ENCODE results near the gene PARVA.

The PARVA gene

DNA sequence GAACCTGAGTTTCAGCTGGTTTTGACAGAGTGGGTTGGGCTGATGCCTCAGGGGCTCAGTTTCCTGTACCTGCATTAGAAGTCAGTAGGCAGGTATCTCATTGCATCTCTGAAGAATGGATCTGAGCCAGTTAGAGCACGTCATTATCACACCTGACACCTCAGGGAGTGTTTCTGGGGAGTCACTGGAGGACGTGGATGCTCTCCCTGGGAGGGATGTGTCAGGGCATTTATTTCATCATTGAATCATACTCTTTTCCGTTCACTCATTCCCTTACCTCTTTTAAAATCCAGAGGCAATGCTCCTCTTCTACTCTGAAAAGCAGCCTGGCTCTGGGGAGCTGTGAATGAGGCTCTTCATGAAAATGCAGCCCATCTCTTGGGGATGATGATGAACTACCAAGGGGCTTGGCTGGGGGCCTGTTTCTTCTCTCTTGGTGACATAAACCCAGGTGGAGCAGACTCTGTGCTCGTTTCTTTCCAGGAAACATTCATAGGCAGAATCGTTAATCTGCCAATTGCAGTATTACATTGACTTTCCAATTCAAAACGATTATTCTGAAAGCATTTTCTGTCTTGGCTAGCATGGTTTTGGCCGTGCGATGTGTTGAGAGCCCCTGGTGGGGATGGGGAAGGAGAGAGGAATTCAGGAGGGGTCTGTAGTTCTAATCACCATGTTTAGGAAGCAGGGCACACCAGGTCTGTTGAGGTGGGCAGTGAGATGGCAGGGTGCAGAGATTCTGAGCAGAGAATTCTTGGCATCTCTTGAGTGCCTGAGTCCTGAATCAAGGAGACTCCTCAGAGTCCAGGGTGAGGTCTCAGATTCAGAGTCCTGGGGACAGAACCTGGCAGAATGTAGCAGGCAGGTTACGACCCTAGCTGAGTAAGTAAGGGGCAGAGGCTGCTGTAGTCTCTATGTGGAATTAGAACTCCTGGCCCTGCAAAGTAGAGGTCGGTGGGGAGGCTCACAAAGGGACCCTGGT is 12.6 kb downstream of the PARVA start:
- Histone ChIP-seq H3K36me3 (ENCODE audit: control insufficient read depth in 5 of 5, insufficient read depth in 5 of 5, low read length in 5 of 5) (peaks cover 0 to 3% (median 0%) of the 10 kb centered on the region in 5 donors), H3K27ac (ENCODE audit: low read depth, low read length) (peak overlapping the region; percentile 26), H3K9me3 (ENCODE audit: control insufficient read depth in 5 of 5, low read length in 5 of 5) (peaks cover 0 to 5% (median 4%) of the 10 kb centered on the region in 5 donors), H3K4me1 (ENCODE audit: control insufficient read depth in 5 of 5, insufficient read depth in 5 of 5, low read length in 5 of 5) (peaks cover 4 to 45% (median 39%) of the 10 kb centered on the region in 5 donors), H3K9ac (ENCODE audit: low read length in 5 of 5) (no peak overlapping the region), H3K27me3 (ENCODE audit: control insufficient read depth in 5 of 5, insufficient read depth in 4 of 5, low read length in 5 of 5) (no peaks in the 10 kb centered on the region), H3K4me3 (ENCODE audit: low read depth in 1 of 5, low read length in 5 of 5) (no peak overlapping the region)

DNA sequence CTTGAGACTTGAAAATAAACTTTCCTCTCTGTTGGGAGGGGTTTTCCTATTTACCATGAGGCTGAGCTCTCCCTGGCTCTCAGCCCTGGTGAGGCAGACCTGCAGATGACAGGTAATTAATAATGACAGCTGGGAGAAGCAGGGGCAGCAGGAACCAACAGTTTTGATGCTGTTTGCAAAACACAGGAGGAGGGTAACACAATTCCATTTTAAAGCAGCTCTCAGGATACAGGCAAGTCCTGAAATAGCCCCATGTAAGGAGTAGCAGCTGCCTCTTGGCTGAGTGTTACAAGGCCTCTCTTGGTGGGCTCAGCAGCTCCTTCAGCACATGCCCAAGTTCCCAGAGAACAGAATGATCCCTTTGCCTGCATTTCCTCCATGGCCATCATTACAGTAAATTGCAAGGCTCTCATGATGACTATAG is 13.3 kb downstream of the PARVA start:
- Histone ChIP-seq H3K27ac (ENCODE audit: low read depth, low read length) (peak overlapping the region; percentile 26), H3K27me3 (ENCODE audit: control insufficient read depth in 5 of 5, insufficient read depth in 4 of 5, low read length in 5 of 5) (no peaks in the 10 kb centered on the region), H3K36me3 (ENCODE audit: control insufficient read depth in 5 of 5, insufficient read depth in 5 of 5, low read length in 5 of 5) (peaks cover 0 to 3% (median 0%) of the 10 kb centered on the region in 5 donors), H3K9me3 (ENCODE audit: control insufficient read depth in 5 of 5, low read length in 5 of 5) (peaks cover 0 to 5% (median 4%) of the 10 kb centered on the region in 5 donors), H3K4me3 (ENCODE audit: low read depth in 1 of 5, low read length in 5 of 5) (no peak overlapping the region), H3K4me1 (ENCODE audit: control insufficient read depth in 5 of 5, insufficient read depth in 5 of 5, low read length in 5 of 5) (peaks cover 4 to 44% (median 38%) of the 10 kb centered on the region in 5 donors), H3K9ac (ENCODE audit: low read length in 5 of 5) (no peak overlapping the region)

DNA sequence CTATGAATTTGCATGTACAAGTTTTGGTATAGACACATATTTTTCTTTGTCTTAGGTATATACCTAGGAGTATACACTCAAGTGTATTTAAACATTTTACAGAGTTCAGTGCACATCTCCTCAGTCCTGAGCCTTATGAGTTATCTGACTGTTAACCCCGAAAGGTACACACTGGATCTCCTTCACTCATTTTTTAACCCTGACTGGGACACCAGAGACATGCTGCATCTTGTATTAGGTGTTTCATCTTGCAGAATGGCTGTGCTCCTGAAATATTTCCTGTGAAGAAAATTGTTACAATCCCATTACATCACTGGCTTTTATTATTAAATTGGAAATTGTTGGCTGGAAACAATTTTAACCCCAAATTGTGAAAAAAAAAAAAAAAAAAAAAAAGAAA is 15.3 kb downstream of the PARVA start:
- H3K4me1 ChIP-seq (ENCODE audit: control insufficient read depth in 5 of 5, insufficient read depth in 5 of 5, low read length in 5 of 5): peaks cover 4 to 46% (median 42%) of the 10 kb centered on the region in 5 donors
- no peak overlapping the region for H3K4me3 ChIP-seq (ENCODE audit: low read depth in 1 of 5, low read length in 5 of 5)
- peaks cover 0 to 8% (median 4%) of the 10 kb centered on the region in 5 donors for H3K9me3 ChIP-seq (ENCODE audit: control insufficient read depth in 5 of 5, low read length in 5 of 5)
- H3K9ac ChIP-seq (ENCODE audit: low read length in 5 of 5): no peak overlapping the region
- H3K36me3 ChIP-seq (ENCODE audit: control insufficient read depth in 5 of 5, insufficient read depth in 5 of 5, low read length in 5 of 5): peaks cover 0 to 3% (median 0%) of the 10 kb centered on the region in 5 donors
- no peak overlapping the region for H3K27ac ChIP-seq (ENCODE audit: low read depth, low read length)
- H3K27me3 ChIP-seq (ENCODE audit: control insufficient read depth in 5 of 5, insufficient read depth in 4 of 5, low read length in 5 of 5): no peaks in the 10 kb centered on the region

DNA sequence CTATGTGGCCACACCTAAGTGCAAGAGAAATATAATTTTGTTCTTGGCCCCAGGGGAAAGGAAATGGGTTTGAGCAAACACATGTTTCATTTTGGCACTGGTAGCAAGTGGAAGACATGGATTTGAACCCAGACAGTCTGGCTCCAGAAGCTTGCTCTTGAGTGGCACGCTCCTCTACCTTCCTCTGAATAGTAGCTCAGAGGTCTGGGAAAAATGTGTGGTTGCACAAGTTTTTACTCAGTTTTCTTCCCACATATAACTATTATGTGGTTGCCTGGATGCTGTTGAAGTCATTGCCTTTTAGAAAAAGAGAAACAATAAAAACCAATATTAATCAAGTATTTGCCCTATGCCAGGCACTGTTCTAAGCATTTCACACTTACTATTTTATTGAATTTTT is 16.3 kb downstream of the PARVA start:
- peaks cover 0 to 3% (median 0%) of the 10 kb centered on the region in 5 donors for H3K36me3 ChIP-seq (ENCODE audit: control insufficient read depth in 5 of 5, insufficient read depth in 5 of 5, low read length in 5 of 5)

DNA sequence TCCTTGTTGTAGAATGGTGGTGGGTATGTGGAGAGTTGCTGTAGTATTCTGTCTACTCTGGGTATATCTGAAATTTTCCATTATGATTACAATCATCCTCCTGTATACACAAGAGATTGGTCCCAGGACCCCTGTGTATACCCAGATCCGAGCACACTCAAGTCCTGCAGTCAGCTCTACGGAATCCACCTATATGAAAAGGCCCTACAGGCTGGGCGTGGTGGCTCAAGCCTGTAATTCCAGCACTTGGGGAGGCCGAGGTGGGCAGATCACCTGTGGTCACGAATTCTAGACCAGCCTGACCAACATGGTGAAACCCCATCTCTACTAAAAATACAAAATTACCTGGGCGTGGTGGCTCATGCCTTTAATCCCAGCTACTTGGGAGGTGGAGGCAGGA is 17.2 kb downstream of the PARVA start:
- H3K9me3 ChIP-seq (ENCODE audit: control insufficient read depth in 5 of 5, low read length in 5 of 5): peaks cover 0 to 8% (median 4%) of the 10 kb centered on the region in 5 donors
- no peak overlapping the region for H3K27ac ChIP-seq (ENCODE audit: low read depth, low read length)
- peaks cover 0 to 3% (median 0%) of the 10 kb centered on the region in 5 donors for H3K36me3 ChIP-seq (ENCODE audit: control insufficient read depth in 5 of 5, insufficient read depth in 5 of 5, low read length in 5 of 5)
- H3K4me1 ChIP-seq (ENCODE audit: control insufficient read depth in 5 of 5, insufficient read depth in 5 of 5, low read length in 5 of 5): peaks cover 0 to 34% (median 31%) of the 10 kb centered on the region in 5 donors
- H3K9ac ChIP-seq (ENCODE audit: low read length in 5 of 5): no peak overlapping the region
- no peak overlapping the region for H3K4me3 ChIP-seq (ENCODE audit: low read depth in 1 of 5, low read length in 5 of 5)
- H3K27me3 ChIP-seq (ENCODE audit: control insufficient read depth in 5 of 5, insufficient read depth in 4 of 5, low read length in 5 of 5): no peaks in the 10 kb centered on the region

More for the DNA sequence above, 16.3 kb downstream of the PARVA start:
- no peak overlapping the region for H3K4me3 ChIP-seq (ENCODE audit: low read depth in 1 of 5, low read length in 5 of 5)
- H3K9ac ChIP-seq (ENCODE audit: low read length in 5 of 5): no peak overlapping the region
- no peaks in the 10 kb centered on the region for H3K27me3 ChIP-seq (ENCODE audit: control insufficient read depth in 5 of 5, insufficient read depth in 4 of 5, low read length in 5 of 5)
- no peak overlapping the region for H3K27ac ChIP-seq (ENCODE audit: low read depth, low read length)
- H3K9me3 ChIP-seq (ENCODE audit: control insufficient read depth in 5 of 5, low read length in 5 of 5): peaks cover 0 to 8% (median 4%) of the 10 kb centered on the region in 5 donors
- peaks cover 4 to 43% (median 40%) of the 10 kb centered on the region in 5 donors for H3K4me1 ChIP-seq (ENCODE audit: control insufficient read depth in 5 of 5, insufficient read depth in 5 of 5, low read length in 5 of 5)

DNA sequence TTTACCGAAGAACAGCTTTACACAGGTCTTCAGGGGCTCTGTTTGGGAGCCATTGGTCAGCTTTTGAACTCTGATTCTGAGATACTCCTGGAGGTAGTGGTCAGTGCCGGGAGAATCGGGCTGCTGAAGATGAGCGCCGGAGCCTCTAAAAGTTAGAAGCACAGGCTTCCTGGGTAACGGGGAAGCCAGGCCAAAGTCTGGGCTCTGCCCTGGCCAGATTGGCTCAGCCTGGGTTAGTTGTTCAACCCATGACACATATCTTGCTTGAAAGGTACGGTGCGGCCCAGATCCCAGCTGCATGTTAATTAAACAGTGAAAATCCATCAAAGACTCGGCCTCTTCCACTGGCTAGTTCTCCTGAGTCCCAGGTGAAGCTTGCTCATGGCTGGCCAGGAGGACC is 18.0 kb downstream of the PARVA start:
- Histone ChIP-seq H3K9ac (ENCODE audit: low read length in 5 of 5) (peak overlapping the region in 1 of 5 donors; percentile 5), H3K4me1 (ENCODE audit: control insufficient read depth in 5 of 5, insufficient read depth in 5 of 5, low read length in 5 of 5) (peaks cover 0 to 27% (median 24%) of the 10 kb centered on the region in 5 donors), H3K27ac (ENCODE audit: low read depth, low read length) (peak overlapping the region; percentile 47), H3K4me3 (ENCODE audit: low read depth in 1 of 5, low read length in 5 of 5) (no peak overlapping the region), H3K36me3 (ENCODE audit: control insufficient read depth in 5 of 5, insufficient read depth in 5 of 5, low read length in 5 of 5) (peaks cover 0 to 3% (median 0%) of the 10 kb centered on the region in 5 donors), H3K9me3 (ENCODE audit: control insufficient read depth in 5 of 5, low read length in 5 of 5) (peaks cover 0 to 8% (median 4%) of the 10 kb centered on the region in 5 donors), H3K27me3 (ENCODE audit: control insufficient read depth in 5 of 5, insufficient read depth in 4 of 5, low read length in 5 of 5) (no peaks in the 10 kb centered on the region)

DNA sequence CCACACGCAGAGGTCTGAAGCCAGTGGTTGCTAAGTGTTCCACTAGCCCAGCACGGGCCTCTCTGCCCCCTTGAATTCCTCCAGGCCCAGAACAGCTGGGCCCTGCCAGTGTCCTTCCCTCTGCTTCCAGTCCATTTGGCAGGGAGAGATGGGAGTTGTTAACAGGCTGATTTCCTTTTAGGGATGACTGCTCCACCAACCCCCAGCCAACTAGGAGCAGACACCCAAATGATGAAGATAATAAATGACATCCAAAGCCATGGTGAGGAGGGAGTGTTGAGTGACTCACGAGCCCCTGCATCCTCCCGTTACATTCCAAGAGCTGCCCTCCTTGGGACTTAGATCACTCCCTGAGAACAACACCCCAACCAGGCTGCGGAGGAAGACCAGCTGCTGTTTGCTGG is 20.6 kb downstream of the PARVA start:
- peaks cover 0 to 8% (median 4%) of the 10 kb centered on the region in 5 donors for H3K9me3 ChIP-seq (ENCODE audit: control insufficient read depth in 5 of 5, low read length in 5 of 5)
- H3K4me3 ChIP-seq (ENCODE audit: low read depth in 1 of 5, low read length in 5 of 5): no peak overlapping the region
- H3K27me3 ChIP-seq (ENCODE audit: control insufficient read depth in 5 of 5, insufficient read depth in 4 of 5, low read length in 5 of 5): no peaks in the 10 kb centered on the region
- peaks cover 0 to 3% (median 0%) of the 10 kb centered on the region in 5 donors for H3K36me3 ChIP-seq (ENCODE audit: control insufficient read depth in 5 of 5, insufficient read depth in 5 of 5, low read length in 5 of 5)
- H3K27ac ChIP-seq (ENCODE audit: low read depth, low read length): peak overlapping the region; percentile 47
- H3K9ac ChIP-seq (ENCODE audit: low read length in 5 of 5): no peak overlapping the region
- H3K4me1 ChIP-seq (ENCODE audit: control insufficient read depth in 5 of 5, insufficient read depth in 5 of 5, low read length in 5 of 5): peaks cover 0 to 30% (median 22%) of the 10 kb centered on the region in 5 donors

DNA sequence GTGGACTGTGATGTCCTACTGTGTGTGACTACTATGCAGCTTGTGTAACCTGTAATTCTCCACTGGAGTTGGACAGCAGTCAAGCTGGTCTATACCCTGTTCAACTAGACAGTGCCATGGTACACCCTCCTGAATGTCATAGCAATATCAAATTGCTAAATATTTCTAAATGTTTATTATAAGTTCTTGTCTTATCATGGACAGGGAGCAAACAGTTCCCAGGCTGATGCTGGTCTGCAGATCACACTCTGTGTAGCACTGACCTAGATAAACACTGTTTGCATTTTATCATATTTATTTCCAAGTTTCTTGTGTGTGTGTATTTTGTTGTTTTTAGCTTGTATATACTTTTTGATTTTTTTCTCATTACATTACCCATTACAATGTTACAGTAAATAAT is 22.0 kb downstream of the PARVA start:
- H3K4me1 ChIP-seq (ENCODE audit: control insufficient read depth in 5 of 5, insufficient read depth in 5 of 5, low read length in 5 of 5): peaks cover 0 to 42% (median 31%) of the 10 kb centered on the region in 5 donors
- H3K9me3 ChIP-seq (ENCODE audit: control insufficient read depth in 5 of 5, low read length in 5 of 5): peaks cover 0 to 3% (median 0%) of the 10 kb centered on the region in 5 donors
- H3K27ac ChIP-seq (ENCODE audit: low read depth, low read length): no peak overlapping the region
- no peaks in the 10 kb centered on the region for H3K27me3 ChIP-seq (ENCODE audit: control insufficient read depth in 5 of 5, insufficient read depth in 4 of 5, low read length in 5 of 5)
- no peak overlapping the region for H3K9ac ChIP-seq (ENCODE audit: low read length in 5 of 5)
- H3K36me3 ChIP-seq (ENCODE audit: control insufficient read depth in 5 of 5, insufficient read depth in 5 of 5, low read length in 5 of 5): peaks cover 0 to 1% (median 0%) of the 10 kb centered on the region in 5 donors
- H3K4me3 ChIP-seq (ENCODE audit: low read depth in 1 of 5, low read length in 5 of 5): no peak overlapping the region

DNA sequence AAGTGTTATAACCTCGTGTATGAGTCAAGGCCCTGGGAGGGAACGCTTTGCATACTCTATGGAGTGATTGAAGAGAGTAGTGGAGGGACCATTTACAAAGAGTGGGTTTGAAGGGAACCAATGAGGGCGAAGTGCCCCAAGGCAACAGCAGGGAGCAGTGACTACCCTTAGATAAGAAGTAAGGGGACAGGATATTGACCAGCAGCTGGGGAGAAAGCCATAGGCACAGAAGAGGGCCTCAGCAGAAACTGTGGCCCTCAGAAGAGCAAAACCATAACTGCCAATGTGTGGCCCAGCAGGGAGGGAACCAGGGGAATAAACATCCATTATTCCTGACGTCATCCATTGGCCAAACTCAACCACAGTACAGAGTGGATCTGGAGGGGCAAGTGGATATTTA is 24.7 kb downstream of the PARVA start:
- Histone ChIP-seq H3K27ac (ENCODE audit: low read depth, low read length) (no peak overlapping the region), H3K4me1 (ENCODE audit: control insufficient read depth in 5 of 5, insufficient read depth in 5 of 5, low read length in 5 of 5) (peaks cover 0 to 39% (median 24%) of the 10 kb centered on the region in 5 donors), H3K9me3 (ENCODE audit: control insufficient read depth in 5 of 5, low read length in 5 of 5) (no peaks in the 10 kb centered on the region), H3K4me3 (ENCODE audit: low read depth in 1 of 5, low read length in 5 of 5) (no peak overlapping the region), H3K36me3 (ENCODE audit: control insufficient read depth in 5 of 5, insufficient read depth in 5 of 5, low read length in 5 of 5) (no peaks in the 10 kb centered on the region), H3K9ac (ENCODE audit: low read length in 5 of 5) (no peak overlapping the region), H3K27me3 (ENCODE audit: control insufficient read depth in 5 of 5, insufficient read depth in 4 of 5, low read length in 5 of 5) (no peaks in the 10 kb centered on the region)

DNA sequence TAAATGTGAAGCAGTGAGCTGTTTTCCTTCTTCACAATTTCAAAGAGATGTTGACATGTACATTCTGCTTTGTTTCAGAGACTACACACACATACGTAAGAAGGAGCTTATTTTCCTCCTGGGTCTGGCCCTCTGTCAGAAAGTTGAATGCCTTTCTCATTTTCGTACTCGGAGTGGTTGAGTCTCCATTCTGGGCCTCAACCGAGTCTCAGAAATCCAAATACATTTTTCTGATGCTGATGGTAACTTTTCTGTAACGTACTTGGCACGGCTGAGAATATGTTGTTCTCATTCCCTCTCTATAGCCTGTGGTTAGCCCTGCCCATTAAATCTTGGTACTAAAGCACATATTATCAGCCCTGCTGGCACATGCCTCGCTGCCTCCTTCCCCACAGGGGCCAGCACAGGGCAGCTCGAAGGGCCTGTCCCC is 25.3 kb downstream of the PARVA start:
- Histone ChIP-seq H3K36me3 (ENCODE audit: control insufficient read depth in 5 of 5, insufficient read depth in 5 of 5, low read length in 5 of 5) (no peaks in the 10 kb centered on the region), H3K4me1 (ENCODE audit: control insufficient read depth in 5 of 5, insufficient read depth in 5 of 5, low read length in 5 of 5) (peaks cover 0 to 33% (median 24%) of the 10 kb centered on the region in 5 donors), H3K9me3 (ENCODE audit: control insufficient read depth in 5 of 5, low read length in 5 of 5) (no peaks in the 10 kb centered on the region), H3K27me3 (ENCODE audit: control insufficient read depth in 5 of 5, insufficient read depth in 4 of 5, low read length in 5 of 5) (no peaks in the 10 kb centered on the region), H3K9ac (ENCODE audit: low read length in 5 of 5) (no peak overlapping the region), H3K4me3 (ENCODE audit: low read depth in 1 of 5, low read length in 5 of 5) (no peak overlapping the region), H3K27ac (ENCODE audit: low read depth, low read length) (no peak overlapping the region)

All from subcutaneous abdominal adipose tissue (tissue), 5 donors.